DMS79 treated with DMSO at 0.1 percent for 48 hours (cell line): ENCODE data around the gene IQSEC1.
A peak's percentile ranks its signal among the peaks of the same experiment; 100 is the strongest.

ENCODE experiments used
- DNase-seq: peaks from one replicate; lab custom pipeline; 2025; lab: John Stamatoyannopoulos, UW

IQSEC1 gene

DNA sequence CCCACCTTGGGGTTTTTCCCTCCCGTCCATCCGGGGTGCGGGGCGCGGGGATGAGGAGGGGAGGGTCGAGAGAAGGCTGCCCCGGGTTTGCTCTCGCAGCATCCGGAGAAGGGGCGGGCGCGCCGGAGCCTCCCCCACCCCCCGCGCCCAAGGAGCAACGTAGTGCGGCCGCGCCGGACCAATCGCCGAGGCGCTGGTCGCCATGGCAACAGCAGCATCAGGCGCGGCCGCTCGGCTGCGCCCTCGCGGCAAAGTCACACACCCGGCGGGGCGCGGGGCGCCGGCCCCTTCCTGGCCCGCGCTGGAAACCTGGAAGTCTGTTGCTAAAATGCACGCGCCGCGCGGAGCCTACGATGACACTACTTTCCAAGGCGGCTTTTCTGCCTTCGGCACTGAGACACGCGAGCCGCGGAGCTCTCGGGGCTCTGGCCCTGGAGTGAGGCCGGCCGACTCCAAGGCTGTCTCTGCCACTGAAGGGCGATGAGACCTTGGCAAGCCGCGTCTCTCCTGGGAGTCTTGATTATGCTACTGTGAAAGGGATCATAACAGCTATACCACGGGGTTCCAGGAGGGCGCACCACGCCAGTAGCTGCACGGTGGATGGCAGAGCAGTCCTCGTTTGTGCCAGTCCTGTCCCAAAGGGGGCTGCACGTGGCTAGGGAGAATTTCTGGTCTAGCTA lies at the start of gene IQSEC1:
TSS of gene IQSEC1 (minus strand) at position 104 of the 680 bp plus-strand sequence. CDS start 415 bp downstream, outside the sequence.
- DNase-seq: peak; percentile 25

DNA sequence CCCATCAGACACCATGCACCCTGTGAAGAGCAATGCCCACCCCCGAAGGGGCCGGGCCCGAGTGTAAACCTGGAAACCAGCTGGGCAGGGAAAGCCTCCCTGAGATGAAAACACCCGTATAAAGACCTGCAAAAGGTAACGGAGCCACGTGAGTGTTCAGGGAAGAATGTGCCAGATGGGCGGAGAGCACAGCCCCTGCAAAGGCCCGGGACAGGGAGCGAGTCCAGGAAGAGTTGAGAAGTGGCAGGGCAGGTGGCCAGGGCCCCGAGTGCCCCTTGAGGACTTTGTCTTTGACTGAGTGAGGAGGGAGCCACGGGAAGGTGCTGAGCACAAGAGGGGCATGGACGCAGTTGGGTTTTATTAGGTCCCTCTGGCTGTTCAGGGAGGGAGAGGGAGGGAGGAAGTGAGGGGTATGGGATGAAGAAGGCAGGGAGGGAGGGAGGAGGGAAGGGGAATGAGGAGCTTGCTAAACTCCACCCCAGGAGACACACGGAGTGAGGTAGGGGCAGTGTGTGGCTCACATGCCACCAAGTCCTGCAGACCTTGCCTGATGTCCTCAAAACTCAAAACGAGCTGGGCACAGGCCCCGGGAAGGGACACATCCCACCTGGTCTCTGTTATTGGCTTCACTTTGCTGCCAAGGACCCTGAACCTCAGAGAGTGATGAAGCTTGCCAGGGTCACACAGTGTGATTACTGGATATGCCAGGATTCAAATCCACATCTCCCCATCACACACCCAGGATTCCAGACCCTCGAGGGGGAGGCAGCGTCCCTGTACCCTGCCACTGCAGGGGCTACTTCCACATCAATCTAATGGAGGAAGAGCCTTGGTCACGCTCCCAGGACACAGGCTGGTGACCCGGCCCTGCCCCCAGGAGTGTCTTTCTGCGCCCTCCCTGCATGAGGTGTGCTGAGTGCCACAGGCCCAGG lies 49.1 kb upstream of the IQSEC1 start:
- peak; percentile 46 for DNase-seq

DNA sequence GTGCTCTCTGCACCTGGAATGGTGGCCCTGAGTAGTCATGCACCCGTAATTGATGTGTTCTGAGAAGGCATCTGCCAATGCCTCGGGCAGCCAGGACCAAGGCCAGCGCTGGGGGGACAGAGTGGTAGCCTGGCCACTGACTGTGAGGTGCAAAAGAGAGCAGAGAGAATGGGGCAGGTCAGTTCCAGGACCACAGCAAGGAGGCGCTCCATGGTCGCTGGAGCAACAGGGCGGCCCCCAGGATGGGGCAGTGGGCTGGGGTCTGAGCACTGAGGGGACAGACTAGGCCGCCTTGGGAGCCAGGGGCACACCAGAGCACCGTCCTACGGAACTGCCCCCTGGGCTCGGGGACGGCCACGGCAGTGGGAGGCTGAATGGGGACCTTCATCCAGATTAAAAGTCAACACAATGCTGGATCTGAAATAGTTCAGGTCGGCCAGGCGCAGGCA lies 48.3 kb upstream of the IQSEC1 start:
- DNase-seq: no peak

GRCh38 chr3:13120928-13121552 lies 47.8 kb upstream of the IQSEC1 start:
- DNase-seq: no peak

DNA sequence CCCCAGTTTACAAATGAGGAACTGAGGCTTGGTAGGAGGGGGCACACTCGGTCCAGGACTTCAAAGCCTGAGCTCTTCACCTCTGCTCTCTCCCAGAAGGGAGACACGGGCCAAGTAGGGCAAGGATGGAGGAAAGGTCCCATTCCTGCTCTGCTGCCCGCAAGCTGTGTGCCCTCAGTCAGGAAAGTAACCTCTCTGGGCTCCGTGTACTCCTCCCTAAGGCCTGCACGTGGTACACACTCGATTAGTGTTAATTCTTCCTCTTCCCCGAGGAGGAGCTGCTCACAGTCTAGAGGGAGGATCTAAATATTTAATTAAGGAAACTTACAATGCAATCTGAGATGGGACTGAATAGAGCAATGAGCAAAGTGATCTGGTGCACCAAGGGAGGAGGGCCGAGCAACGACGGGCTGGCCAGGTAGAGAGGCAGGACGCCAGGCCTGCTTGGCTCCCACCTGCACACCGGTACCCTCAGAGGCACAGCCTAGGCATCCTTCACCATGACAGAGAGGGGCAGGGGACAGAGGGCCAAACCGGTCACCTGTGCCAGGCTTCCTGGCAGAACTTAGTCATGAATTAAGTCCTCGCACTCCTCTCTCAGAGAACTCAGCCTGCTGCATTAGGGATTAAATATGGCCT lies 47.2 kb upstream of the IQSEC1 start:
- no peak for DNase-seq

DNA sequence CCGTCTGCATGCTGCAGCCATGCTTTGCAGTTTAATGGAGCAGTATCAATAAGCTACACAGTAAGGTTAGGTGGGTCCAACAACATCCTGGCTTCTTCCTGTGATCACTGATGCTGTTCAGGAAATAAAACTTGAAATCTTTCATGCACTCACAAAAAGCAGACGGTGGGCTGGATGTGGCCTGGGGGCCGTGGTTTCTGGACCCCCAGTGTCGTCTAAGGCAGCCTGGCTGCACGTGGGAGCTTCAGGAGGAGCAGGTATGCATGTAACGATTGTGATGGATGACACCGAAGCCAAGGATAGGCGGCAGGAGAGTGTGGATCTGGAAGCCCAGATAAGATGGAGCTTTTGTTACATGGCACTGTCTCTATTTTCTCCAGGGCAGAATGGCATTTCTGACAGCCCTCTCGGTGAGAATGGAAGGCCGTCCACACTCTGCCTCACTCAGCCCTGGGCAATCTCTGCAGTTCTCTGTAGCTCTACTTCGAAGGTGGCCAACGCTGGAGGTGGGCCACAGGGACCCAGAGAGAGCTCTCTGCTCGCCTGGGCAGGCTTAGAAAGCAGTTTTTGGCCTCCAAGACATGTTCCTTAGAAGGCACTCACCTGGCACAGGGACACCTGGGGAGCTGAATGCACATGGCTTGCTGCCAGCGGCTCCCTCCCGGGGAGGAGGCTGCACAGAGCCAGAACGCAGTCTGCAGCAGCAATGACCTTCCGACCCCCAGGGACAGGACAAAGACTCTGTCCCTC lies 46.4 kb upstream of the IQSEC1 start:
- peak; percentile 25 for DNase-seq

GRCh38 chr3:13116426-13116825 lies 43.2 kb upstream of the IQSEC1 start:
- DNase-seq: no peak

DNA sequence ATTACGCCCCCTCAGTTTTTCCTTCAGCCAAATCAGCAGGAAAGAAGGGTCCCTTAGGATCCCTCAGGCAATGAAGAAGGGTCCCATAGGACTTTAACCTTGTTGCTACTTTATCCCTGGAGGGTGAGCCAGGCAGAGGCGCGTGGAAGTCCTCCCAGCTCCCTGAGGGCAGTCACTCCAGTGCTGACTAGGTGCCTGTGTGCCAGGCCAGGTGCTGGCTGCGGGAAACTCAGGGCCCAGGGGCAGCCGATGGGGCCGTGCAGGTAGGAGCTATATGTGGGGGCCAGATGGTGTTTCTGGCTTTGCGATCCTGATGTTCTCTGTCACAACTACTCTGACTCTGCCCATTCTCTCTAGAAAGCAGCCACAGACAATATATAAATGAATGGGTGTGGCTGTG lies 42.8 kb upstream of the IQSEC1 start:
- no peak for DNase-seq

DNA sequence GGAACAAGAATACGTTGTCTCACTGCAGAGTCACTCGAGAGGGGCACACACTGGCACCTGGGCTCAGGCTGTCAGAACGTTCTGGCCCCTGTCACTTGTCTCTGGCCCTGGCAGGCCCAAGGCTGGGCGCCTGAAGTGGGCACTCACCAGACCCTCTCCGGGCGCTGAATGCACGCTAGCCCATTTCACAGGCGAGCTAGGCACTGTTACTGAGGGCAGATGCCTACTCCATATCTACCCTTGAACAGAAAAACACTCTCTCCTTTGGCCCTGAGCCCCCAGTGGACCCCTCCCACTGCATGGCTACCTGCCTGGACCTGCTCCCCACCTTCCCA lies 42.3 kb upstream of the IQSEC1 start:
- DNase-seq: no peak

DNA sequence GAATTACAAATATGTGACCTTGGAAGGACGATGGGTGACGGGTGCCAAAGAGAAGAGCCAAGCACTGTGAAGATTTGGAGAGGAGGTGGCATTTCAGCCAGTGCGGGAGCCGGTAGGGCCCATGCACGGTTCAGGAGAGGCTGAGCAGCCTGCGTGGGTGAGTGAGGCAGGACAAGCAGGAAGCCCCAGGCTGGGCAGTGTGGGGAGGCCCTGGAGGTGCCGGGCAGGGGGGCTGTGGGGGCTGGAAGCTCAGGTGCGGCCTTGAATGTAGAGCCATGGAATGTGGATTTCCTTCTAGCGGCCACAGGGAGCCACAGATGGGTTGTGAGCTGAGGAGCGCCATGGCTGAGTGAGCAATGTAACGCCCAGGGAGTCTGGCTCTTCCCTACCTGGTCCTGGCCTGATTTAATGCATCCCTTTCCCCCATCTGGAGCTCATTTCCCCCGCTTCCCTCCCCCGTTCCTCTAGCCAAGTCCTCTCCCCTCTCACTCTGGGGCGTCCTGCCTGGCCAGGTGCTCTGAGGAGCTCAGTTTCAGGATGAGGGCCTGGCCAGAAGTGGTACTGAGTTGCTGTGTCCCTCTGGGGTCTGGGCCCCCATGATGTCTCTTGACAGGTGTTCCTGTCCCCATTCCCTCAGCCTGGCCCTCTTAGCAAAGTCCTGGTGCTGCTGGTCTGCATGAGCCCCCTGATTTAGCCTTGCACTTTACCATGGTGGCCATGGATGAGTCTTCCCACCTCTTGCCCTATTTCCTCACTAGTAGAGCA lies 41.8 kb upstream of the IQSEC1 start:
- no peak for DNase-seq

DNA sequence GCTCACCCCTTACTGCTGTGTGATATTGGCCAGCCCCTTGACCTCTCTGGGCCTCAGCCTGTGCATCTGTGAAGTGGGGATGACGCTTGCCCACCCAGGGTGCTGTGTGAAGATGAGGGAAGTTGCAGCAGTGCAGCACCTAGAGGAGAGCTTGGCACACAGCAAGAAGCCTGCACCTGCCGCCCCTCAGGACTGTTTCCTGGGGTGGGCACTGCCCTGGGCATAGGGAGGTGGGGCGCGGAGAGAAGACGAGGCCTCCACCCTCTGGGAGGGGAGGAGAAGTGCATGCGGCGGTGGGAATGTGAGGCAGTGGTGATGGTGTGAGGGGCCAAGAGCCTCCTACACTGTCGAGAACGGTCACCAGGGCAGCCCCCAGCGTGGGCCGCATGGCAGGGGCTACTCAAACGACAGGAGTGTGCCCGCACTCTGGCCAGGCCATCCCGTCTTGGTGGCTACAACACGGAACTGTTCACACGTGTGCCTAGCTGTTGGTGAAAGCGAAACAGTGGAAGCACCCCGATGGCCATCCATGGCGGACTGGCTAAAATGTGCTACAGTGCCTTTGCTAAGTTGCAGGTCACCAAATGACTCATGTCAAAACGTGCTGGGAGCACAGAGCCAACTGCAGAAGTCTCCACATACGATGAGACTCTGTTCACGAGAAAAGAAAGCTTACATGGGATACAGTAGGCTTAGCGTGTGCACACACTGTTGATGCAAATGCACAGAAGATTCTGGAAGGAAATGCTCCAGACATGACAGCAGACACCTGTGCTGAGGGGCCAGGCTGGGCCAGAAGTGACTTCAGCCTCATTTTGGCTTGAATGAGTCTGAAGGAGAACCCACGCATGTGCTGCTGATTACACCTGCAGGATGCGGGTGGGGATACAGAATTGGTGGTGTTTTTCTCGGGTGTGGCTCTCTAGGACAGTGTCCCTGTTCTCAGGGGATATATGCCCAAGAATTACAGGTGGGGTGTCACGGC lies 40.4 kb upstream of the IQSEC1 start:
- DNase-seq: no peak

- no peak for DNase-seq
Measured at GRCh38 chr3:13112521-13113345, 39.5 kb upstream of the IQSEC1 start.

GRCh38 chr3:13111873-13112520 lies 38.8 kb upstream of the IQSEC1 start:
- DNase-seq: no peak

- DNase-seq: no peak
Measured at GRCh38 chr3:13111173-13111872, 38.1 kb upstream of the IQSEC1 start.

DNA sequence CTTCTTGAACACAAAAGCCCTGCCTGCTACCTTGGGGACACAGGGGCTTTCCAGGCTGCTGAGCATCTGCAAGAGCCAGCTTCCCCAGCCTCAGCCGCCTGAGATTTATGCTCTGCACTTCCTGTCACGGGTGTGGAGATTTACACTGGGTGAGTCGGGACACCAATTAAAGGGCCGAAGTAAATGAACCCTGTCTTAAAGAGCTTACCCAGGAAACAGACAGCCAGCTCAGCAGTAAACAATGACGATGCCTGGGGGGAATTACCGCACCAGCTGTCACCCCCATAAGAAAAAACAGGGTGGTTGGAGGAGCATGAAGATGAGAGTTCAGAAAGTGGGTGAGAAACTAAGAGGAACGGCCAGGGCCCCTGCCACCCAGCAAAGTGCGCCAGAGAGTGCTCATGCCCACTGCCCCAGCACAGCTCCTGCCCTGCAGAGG lies 37.5 kb upstream of the IQSEC1 start:
- DNase-seq: peak; percentile 21

GRCh38 chr3:13109516-13109915 lies 36.3 kb upstream of the IQSEC1 start:
- DNase-seq: no peak

DNA sequence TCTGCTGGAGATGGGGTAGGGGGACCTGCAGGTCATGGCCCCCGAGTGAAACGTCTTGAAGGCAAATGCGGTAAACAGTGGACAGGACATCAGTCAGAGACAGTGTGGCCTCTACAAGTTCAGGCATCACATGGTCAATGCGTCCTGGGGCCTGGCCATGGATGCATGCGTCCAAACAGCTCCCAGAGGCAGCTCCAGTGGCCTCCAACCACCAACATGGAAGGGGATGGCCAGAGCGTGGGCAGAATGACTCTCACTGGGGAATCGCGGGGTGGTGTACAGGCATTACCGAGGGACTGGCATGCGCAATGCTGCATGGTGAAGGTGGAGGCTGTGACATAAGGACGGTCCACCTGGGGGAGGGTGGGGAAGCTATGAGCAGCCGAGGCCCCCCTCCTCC lies 35.6 kb upstream of the IQSEC1 start:
- no peak for DNase-seq
